Measurements from ENCODE around the gene DLG4.

DLG4 gene

DNA sequence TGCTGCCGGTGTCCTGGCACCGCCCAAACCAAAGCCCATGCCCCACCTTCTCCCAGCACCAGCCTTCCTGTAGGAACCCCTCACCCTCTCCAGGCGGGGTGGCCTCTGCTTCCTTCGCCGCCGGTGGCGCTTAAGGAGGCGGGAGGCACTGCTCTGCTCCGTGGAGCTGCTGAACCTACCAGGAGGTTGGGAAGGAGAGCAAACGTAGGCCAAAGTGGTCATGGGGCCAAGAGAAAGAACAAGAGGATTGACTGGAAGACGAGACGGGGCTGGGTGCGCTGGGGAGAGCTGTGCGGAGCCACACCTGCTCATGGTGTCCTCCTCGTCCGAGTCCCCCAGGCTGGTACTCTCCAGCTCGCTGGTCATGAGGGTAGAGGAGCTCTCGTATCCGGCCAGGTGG is 9.9 kb upstream of the DLG4 start:
- DNase-seq (ENCODE audit: low spot score): no peak

DNA sequence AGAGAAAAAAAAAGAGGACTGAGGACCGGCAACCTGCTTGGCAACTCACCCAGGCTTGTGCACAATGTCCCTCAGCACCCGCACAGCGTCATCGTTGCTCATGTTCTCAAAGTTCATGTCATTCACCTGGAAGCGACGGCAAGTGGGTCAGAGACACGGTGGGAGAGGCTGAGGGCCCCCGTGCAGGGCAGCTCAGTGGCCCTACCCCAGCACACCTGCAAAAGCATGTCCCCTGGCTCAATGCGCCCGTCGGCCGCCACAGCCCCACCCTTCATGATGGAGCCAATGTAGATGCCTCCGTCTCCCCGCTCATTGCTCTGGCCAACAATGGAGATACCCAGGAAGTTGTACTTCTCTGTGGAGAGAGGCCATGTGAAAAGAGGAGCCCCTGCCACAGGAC is 9.3 kb upstream of the DLG4 start:
- DNase-seq (ENCODE audit: low spot score): no peak

DNA sequence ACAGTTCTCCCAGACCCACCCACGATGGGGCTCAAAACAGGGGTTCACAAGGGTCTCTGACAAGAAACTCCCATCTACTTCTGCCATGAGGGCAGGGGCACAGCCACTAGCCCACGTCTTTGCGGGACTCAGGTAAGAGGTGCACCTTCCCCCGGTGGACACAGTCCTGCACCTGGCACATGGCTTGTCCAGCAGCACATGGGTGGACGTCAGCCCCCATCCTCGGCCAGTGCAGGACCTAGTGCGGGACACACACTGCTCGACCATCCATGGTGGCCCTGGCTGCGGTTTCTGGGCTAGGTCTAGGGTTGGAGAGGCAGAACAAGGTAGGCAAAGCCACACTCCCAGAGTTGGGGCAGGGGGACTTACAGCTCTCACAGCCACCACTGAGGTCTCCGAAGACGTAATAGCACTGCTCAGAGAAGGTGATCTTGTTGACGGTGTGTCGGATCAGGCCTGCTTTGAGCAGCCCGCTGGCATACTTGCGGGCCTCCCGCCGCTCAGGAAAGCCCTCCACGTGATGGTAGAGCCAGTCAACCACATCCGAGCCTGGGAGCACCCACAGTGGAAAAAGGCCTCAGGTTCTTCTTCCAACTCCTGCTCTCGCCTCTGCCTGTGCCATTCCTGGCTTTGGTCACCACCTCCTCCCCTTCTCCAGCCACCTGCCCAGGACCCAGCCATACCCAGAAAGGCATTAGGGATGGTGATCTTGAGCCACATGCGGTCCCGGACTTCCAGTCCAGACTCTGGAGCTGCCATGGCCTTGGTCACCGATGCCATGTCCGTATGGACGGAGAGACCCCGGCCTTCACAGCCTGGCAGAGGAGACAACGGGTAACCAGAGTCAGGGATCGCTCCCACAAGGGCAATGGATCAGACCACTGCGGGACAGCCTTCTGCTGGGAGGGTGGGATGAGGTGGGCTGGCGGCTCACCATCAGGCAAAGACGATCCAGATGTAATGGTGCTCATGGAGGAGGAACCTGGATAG is 7.4 kb upstream of the DLG4 start:
- no peak for DNase-seq (ENCODE audit: low spot score)

DNA sequence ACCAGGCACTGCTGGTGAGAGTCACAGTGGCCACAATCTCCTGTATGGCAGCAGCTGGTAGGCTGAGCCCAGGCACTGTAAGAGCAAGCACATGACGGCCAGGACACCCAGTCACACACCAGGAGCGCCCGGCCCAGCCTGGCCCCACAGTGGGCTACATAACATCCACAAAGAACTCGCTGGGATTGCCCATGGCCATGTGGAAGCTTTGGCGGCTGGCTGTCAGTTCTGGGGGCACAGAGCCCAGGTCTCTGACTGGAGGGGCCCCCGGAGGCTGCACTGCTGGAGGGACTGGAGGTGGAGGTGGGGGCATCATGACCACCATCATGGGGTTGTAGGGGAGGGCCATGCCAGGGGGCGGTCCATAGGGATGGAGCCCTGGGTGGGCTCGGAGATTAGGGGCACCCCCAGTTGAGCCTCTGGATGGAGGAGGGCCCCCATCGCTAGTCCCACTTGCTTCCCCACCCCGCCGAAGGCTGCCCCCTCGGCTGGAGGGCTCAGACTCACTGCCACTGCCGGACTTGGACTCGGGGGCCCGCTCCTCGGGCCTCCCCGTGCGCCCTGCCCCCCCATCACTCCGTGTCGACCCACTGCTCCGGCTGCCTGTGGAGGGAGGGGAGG is 6.2 kb upstream of the DLG4 start:
- no peak for DNase-seq (ENCODE audit: low spot score)

DNA sequence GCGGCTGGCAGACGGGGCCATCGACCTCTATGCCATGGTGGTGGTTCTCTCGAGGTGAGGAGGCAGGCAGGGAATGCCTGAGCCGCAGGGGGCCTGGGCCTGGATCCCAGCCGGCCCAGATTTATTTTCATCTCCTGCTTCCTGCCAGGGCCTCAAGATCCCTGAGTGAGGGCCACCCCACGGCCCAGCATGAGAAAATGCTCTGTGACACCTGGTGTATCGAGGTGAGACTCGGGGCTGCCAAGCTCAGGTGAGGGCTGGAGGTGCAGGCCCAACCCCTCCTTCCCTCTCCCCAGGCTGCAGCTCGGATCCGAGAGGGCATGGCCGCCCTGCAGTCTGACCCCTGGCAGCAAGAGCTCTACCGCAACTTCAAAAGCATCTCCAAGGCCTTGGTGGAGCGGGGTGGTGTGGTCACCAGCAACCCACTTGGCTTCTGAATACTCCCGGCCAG is 5.0 kb upstream of the DLG4 start:
- no peak for DNase-seq (ENCODE audit: low spot score)

DNA sequence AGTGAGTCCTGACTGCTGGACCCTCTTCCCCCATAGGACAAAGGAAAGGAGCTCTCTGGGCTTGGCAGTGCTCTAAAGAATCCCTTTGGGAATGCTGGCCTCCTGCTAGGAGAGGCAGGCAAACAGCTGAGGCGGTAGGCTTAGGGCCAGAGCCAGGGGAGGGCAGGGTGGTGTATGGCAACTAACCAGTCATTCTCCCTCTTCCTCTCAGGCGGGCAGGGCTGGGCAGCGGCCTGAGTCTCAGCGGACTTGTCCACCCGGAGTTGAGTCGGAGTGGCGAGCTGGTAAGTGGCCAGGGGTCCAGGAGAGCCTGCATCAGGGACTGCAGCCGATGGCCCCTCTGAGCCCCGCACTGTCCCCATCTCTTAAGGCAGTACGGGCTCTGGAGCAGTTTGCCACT is 4.5 kb upstream of the DLG4 start:
- DNase-seq (ENCODE audit: low spot score): no peak

DNA sequence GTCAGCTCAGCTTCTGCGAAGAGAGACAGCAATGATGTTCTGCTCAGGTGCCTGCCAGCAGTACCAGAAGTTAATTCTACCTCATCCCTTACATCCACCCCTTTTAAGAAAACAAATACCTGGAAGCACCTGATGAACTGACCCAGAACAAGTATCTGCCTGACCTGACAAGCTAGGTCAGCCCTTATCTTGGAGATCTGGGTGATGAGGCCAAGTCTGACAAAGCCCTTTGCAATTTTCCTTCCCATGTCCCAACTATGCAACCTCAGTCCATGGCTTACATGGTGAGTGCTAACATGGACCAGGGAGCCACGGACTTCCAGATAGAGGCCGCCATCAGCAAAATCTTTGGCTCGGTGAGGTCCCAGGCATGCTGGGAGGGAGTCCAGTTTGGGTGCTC is 3.7 kb upstream of the DLG4 start:
- DNase-seq (ENCODE audit: low spot score): no peak

DNA sequence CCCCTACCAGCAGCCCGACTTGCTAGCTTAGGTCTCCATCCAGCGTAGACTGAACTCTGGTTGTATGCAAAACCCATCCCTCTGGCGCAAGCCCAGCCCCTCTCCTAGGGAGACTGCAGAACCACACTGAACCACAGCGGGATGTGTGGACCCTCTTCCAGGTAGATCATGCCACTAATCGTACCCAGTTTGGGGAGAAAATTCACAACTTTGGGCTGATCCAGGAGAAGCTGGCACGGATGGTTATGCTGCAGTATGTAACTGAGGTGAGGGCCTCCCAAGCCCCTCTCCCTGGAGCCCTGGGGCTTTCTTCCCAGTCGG is 3.3 kb upstream of the DLG4 start:
- DNase-seq (ENCODE audit: low spot score): no peak

DNA sequence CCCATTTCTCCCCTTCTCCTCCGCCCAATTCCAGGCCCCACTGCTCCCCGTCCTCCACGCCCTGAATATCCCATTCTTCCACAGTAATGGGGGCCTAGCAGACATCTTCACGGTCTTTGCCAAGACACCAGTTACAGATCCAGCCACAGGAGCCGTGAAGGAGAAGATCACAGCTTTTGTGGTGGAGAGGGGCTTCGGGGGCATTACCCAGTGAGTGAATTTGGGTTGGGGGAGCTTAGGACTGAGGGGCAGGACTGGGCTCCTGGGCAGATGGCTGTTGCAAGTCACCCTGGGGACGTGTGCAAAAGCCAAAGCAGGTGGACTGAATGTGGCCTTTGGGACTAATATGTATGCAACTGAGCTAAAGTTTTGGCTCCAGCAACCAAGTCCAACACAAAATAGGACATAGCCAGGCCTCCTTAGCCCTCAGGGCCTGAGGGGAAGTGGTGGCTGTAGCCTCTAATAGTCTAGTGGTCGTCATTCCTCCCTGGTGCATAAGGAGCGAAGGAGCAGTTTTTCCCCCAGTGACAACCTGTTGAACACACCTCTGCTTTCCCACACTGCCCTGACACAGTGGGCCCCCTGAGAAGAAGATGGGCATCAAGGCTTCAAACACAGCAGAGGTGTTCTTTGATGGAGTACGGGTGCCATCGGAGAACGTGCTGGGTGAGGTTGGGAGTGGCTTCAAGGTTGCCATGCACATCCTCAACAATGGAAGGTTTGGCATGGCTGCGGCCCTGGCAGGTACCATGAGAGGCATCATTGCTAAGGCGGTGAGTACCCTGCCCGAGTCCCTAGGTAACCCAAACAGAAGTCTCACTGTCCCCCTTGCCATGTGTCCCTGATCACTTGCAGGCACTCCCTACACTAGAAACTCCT is 2.7 kb upstream of the DLG4 start:
- no peak for DNase-seq (ENCODE audit: low spot score)

DNA sequence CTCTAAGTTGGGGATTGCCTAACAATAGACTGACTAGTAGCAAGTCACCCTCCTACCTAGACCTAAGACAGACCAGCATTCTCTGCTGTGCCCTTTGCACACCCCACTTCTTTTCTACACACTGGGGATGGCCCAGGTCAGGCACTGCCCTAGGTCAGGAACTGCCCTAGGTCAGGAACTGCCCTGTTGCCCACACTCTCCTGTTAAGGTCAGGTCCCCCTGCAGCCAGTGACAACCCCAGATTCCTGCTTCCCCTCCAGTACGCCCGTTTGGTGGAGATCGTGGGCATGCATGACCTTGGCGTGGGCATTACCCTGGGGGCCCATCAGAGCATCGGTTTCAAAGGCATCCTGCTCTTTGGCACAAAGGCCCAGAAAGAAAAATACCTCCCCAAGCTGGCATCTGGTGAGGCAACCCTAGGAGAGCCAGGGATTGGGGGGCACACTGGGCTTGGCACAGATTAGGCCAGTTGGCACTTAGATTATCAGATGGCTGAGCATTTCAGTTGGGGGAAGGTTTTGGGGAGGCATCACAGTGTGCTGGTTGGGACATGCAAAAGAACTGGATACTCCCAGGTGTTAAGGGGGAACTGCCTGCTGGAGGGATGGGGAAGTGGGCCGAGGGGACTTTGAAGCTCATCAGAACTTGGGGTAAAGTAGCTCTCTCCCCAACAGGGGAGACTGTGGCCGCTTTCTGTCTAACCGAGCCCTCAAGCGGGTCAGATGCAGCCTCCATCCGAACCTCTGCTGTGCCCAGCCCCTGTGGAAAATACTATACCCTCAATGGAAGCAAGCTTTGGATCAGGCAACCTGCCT is 1.8 kb upstream of the DLG4 start:
- DNase-seq (ENCODE audit: low spot score): no peak

DNA sequence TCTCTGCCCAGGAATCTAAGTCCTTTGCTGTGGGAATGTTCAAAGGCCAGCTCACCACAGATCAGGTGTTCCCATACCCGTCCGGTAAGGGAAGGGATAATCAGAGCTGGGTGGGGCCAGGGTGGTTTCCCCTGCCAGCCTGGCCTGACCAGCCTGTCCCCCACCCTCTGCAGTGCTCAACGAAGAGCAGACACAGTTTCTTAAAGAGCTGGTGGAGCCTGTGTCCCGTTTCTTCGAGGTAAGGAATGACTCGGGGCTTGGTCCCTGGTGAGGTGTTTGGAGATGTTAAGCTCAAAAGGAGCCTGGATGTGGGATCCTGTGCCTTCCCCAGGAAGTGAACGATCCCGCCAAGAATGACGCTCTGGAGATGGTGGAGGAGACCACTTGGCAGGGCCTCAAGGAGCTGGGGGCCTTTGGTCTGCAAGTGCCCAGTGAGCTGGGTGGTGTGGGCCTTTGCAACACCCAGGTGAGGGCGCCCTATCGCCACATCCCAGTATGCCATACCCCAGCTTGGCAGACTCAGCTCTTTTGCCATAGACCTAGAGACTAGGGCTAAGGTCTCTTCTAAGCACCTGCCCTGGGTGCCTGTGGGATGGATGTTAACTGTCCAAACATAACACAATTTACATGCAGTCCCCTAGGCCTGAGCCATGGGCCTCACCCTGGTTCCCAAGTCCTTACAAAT is 1.1 kb upstream of the DLG4 start:
- DNase-seq (ENCODE audit: low spot score): peak; percentile 64

DNA sequence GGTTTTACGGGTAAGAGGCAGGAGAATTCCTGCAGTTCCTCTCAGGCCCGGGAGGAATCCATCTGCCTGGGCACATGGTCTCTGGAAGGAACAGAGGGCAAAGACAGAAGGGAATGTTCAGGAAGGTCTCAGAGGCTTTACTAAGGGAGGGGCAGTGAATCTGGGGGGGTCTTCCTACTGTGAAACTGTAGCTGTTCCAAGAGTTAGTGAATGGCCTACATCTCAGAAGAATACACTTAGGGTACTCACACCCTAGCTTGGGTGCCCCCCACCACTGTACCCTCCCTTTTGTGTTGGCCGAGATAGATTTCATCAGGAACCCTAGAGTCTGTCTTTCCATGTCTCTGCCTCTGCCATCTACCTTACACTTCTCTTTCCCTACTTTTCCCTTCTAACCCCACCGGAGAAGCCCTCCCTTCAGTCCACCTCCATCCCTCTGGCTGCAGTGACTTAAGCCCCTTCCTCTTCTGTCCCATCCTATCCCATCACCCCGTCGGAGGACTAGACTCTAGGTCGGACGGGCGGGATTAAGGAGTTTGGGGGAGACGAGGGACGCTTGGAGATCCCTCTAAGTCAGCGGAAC is 316 bp downstream of the DLG4 start:
- DNase-seq (ENCODE audit: low spot score): no peak

DNA sequence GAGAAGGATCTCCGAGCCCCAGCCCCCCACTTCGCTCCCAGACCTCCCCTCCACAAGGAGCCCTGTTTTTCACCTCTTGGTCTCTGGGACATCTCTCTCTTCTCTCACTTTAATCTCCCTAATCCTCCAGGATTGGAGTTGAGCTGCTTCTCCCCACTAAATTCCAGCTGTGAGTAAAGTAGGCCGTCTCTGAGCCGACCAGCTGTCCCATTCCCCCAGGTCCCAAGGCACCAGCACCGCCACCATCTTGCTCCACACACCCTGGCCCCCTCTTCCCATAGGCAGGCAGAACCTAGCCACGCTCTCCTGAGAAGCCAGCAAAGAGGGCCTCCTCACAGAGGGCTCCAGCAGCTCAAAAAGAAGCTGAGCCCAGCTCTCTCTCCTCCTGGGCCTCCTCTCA is 878 bp downstream of the DLG4 start:
- no peak for DNase-seq (ENCODE audit: low spot score)

DNA sequence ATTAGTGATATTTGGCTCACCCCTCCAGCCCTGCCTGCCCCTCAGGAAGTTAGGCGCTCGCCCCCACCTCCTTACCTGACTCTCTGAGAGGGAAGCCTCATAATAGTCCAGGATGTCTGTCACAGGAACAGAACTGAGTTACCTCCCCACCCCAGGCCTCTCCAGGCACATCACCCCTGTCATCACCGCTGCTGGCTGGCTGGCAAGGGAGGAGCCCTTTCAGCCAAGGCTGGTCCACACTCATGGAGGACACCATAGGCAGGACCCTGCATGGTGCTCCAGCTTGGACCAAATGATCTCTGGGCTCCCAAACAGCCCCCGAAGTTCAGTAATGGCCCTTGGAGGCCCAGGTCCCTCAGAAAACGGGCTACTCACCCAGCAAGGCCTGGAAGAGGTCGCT is 1.5 kb downstream of the DLG4 start:
- DNase-seq (ENCODE audit: low spot score): no peak

DNA sequence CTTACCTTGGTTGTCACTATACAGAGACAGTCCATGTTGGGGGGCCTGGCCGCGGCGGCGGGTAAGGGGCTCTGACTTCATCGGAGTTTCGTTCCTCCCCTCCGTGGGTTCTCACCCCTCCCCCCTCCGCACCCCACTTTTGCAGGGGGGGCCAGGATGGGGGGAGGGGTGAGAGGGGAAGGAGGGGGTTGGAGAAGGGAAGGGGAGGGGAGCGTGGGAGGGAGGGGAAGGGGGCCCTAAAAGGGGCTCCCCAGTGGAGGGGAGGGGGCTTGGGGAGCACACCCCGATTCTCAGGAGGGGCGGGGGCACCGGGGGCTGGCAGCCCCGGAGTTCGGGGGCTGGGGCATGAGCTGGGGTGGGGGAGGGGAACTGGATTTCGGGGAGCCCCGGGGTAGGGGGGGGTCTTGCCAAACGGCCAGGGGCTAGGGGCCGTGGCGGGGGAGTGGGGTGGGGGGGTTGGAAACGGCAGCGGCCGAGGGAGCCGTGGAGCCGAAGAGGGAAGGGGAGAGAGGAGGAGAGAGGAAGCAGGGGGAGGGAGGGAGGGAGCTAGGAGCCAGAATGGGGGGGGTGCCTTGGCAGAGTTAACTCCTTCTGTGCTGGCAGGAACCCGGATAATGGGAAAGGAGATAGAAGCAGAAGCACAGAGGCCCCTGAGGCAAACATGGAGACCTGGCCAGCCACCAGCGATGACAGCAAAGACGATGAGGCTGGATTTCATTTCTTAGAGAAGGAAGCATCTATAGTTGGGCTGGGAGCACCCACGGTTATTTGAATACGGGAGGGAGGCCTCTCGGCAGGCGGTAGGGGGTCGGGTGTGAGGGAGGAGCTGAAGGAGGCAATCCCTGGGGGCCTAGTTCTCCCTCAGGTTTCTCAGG is 2.3 kb downstream of the DLG4 start:
- DNase-seq (ENCODE audit: low spot score): peak; percentile 86

DNA sequence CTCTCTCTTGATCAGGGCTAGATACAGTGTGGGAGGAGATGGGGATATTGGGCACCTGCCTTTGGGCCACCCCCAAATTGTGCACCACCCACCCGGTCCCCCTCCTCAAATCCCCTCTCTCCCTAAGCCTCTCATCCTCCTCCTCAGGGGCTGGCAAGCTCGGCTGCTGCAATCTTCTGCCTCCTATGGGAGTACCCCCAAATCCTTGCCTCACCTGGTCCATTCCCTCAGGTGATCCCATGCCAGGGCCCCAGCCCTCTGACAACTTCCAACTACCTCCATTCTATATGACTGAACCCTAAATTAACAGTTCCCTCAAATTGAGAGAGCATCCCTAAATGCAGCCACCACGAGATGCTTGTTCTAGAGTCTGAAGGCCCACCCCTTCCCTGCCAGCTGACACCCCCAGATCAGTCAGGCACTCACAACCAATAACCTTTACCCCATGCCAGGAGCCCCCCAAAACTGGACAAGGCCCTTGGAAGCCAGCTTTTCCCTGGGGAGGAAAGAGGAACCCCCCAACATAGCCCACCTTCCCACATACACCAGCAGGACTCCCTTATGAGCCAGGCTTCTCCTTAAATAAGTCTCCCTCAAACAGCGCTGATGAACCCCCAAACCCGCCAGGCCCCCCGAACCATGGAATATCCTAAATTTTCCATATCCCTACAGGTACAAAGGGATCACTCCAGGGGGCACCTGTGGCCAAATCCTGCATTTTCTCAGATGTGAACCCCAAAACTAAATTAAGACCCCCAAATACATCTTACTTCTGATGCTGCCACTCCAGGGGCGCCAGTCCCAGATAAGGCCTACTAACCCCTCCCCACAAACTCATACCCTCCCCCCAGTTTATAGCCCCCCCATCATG is 3.2 kb downstream of the DLG4 start:
- DNase-seq (ENCODE audit: low spot score): no peak

DNA sequence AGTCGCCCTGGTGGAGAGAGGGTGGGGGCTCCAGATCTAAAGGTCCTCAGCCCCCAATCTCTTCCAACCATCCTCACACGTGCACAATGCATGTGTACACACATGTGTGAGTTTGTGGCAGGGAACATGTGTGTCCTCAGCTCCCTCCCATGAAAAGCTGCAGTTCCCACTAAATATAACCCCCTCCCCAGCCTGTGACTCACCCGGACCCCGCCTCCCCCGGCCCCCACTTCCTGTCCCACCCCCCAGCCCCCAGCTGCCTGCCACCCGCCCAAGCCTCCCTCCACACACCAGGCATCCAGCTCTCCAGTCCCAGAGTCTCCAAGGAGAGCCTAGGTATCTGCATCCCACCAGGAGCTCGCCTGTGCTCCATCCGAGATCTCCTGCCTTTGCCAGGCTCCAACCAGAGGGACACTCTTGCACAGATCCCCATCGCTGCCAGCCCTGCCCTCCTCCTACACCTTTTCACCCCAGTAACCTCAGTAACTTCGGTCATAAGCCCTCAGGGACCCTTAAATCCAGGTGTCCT is 3.9 kb downstream of the DLG4 start:
- DNase-seq (ENCODE audit: low spot score): no peak

DNA sequence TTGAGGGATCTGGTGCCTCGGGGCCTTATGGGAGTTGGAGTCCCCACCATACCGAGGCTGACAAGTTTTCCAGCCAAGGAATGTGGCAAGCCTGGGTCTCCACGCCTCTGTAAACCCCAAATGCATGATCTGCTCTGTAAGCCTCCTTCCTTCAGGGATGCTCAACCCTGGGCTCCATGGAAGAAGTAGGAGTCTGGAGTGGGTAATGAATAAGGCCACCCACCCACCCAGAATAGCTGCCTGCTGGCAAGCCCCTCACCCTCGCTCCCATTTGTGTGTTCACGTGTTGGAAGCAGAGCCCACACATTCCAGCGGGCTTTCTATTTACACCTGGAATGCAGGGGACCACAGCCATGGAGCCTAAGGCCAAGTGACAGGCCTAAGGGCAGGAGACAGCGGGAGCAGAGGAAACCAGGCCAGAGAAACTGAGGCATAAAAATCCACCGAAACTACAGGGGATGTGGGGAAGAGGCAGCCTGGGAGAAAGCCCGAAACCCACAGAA is 4.4 kb downstream of the DLG4 start:
- DNase-seq (ENCODE audit: low spot score): no peak
